Measurements from ENCODE around the gene IRGM.
"Not testable (repeated sequence)": the region's sequence is repeated elsewhere in the genome, so short reads cannot be mapped to it uniquely, and the experiment has no call there.

Gene IRGM, protein sequence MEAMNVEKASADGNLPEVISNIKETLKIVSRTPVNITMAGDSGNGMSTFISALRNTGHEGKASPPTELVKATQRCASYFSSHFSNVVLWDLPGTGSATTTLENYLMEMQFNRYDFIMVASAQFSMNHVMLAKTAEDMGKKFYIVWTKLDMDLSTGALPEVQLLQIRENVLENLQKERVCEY

DNA sequence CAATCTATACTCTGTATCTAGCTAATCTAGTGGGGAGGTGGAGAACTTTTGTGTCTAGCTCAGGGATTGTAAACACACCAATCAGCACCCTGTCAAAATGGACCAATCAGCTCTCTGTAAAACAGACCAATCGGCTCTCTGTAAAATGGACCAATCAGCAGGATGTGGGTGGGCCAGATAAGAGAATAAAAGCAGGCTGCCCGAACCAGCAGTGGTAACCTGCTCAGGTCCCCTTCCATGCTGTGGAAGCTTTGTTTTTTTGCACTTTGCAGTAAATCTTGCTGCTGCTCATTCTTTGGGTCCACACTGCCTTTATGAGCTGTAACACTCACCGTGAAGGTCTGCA is at the start of gene IRGM:
Gene IRGM (plus strand): TSS at position 214 of the 346 bp plus-strand sequence. CDS start 1,603 bp downstream, outside the sequence.
- peak; percentile 73 for DNase-seq

DNA sequence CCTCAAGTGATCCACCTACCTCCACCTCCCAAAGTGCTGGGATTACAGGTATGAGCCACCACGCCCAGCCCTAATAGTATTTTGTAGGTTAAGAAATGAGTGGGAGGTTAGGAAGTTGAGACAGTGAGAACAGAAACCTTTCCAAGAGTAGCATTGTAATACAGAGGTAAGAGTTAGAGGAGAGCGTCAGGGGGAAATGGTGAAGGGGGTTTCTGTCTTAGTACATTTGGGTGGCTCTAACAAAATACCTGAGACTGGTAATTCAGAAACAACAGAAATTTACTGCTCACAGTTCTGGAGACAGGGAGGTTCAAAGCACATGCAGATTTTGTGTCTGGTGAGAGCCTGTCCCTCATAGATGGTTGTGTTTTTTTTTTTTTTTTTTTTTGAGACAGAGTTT is 48.9 kb upstream of the IRGM start:
- DNase-seq, result no peak

DNA sequence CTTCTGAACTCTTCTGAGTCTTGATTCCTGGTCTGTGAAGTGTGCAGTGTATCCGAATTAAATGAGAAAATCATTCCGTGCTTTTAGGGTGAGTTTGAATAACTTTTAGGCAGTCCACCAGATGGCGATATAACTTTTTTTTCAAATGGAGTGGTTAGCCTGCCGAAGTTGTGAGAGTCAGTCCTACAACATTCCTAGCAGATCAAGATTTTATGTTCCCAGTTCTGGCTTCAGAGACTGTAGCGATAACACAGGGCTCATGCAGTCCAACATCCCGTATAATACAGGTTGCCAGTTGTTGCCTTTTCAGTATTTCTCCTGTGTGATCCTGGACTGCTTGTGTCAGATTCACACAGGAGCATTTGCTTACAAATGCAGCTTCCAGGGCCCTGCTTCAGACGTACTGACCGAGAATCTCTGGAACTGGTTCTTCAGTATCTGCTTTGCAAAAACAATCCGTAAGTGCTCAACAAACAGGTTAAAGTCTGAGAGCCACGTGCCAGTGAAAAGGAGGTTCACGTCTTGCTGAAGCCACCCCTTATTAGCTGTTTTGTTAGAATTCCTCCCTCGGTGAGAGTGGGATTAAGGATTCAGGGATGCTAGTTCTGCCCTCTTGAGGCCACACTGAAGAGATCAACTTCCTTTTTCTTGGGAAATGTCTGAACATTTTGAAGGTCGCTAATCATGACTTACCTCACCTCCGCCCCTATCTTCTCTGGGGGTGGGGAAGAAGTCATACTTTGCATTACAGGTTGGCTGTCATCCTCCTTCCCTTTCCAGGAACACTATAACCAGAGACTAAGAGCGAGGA is 45.0 kb upstream of the IRGM start:
- peak; percentile 69 for DNase-seq

- no peak for DNase-seq
Measured at GRCh38 chr5:150804388-150804787, 41.9 kb upstream of the IRGM start.

GRCh38 chr5:150809363-150809762 is 37.0 kb upstream of the IRGM start:
- no peak for DNase-seq

GRCh38 chr5:150815010-150815409 is 31.3 kb upstream of the IRGM start:
- DNase-seq, result no peak

DNA sequence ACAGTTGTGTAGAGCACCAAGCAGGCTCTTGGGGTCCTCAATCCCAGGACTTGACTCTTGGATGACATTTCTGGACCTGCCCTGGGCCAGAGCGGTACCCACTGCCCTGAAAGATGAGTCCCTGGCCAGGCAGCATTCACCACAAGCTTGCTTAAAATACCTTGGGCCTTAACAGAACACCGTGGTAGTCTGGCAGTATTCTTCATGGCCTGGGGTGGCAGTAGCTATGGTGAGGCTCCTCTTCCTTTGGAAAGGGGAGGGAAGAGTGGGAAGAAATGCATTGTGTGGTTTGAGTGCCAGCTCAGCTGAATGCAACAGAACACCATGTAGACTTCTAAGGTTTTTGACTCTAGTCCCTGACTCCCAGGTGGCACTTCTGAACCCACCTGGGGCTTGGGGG is 29.4 kb upstream of the IRGM start:
- no peak for DNase-seq

DNA sequence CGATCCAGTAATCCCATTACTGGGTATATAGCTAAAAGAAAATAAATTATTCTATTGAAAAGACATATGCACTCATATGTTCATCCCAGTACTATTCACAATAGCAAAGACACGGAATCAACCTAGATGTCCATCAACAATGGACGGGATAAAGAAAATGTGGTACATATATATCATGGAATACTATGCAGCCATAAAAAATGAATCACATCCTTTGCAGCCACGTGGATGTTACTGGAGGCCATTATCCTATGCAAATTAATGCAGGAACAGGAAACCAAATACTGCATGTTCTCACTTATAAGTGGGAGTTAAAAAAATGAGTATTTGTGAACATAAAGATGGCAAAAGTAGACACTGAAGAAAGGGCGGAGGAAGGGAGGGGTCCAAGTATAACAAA is 16.6 kb upstream of the IRGM start:
- DNase-seq, result no peak

DNA sequence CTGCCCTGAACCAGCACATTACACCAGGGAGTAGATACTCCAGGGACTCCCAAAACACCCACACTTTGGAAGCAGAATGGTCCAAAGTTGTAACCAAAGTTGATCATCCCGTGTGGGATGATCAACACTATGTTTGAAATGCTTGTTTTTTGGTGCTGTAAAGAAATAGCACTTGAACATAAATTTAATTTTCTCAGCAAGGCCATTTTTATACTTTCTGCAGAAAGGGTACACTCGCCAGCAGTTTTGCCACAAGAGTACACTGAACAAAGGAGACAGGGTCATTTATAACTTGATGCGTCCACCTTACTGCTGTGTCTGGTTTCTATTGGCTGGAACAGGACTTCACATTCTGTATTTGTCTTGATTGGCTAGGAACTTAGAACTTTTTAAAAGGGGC is 14.5 kb upstream of the IRGM start:
- DNase-seq, result not testable (repeated sequence)

- no peak for DNase-seq
Measured at GRCh38 chr5:150836064-150836463, 10.3 kb upstream of the IRGM start.

DNA sequence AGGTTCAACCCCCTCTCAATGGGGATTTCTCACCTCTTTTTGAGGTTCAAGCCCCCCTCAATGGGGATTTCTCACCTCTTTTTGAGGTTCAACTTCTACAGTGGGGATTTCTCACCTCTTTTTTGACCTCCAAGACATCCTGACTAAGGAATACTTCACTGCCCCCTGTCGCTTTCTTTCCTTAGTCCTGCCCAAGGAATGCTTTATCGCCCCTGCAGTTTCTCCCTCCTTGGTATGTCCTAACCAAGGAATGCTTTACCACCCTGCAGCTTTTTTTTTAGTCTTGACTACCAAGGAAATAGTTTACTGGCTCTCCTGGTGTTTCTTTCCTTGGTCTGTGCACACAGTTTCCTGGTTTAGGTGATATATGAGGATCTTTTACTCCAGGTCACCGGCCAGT is 9.6 kb upstream of the IRGM start:
- DNase-seq, result no peak

- not testable (repeated sequence) for DNase-seq
Measured at GRCh38 chr5:150845185-150845859, 999 bp upstream of the IRGM start.

DNA sequence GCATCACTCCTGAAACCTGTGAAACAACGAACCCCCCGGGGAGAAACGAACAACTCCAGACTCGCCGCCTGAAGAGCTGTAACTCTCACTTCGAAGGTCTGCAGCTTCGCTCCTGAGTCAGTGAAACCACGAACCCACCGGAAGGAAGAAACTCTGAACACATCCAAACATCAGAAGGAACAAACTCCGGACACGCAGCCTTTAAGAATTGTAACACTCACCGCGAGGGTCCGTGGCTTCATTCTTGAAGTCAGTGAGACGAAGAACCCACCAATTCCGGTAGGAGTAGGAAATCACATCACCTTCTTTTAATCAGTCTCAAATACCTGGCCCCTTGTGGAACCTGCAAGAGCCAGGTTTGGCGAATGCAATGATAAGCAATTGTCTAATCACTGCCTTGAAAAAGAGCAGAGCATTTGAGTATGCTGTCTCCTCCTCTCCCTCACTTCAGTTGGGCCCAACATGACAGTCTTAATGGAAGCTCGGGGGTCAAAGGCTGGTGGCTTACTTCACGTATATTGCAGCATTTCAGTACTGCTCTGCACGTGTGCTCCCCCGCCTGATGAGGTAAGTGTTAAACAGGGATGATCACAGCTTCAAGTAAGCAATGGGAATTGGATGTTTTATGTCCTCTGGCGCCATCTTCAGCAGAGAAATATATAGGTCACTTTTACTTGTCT is 473 bp downstream of the IRGM start:
- DNase-seq, result peak; percentile 86

DNA sequence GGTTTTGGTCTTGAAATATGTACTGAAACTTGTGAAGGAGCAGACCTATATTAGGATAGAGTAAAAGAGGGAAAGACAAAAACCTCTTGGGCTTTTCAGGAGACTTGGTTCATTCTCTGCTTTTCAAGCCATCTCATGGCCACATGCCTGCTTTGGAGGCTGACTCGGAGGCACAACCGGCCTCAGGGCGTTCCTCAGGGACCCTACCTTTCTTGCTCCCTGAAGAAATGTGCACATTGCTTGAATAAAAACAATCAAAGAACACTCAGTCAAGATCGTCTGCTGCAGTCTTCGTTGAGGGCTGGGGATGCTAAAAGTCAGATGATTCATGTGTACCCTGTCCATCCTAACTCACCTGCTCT is 994 bp downstream of the IRGM start:
- DNase-seq, result no peak

DNA sequence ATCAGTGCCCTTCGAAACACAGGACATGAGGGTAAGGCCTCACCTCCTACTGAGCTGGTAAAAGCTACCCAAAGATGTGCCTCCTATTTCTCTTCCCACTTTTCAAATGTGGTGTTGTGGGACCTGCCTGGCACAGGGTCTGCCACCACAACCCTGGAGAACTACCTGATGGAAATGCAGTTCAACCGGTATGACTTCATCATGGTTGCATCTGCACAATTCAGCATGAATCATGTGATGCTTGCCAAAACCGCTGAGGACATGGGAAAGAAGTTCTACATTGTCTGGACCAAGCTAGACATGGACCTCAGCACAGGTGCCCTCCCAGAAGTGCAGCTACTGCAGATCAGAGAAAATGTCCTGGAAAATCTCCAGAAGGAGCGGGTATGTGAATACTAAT is 1.9 kb downstream of the IRGM start:
- DNase-seq, result no peak

- DNase-seq, result no peak
Measured at GRCh38 chr5:150851039-150851438, 4.7 kb downstream of the IRGM start.

- no peak for DNase-seq
Measured at GRCh38 chr5:150853561-150853960, 7.2 kb downstream of the IRGM start.

DNA sequence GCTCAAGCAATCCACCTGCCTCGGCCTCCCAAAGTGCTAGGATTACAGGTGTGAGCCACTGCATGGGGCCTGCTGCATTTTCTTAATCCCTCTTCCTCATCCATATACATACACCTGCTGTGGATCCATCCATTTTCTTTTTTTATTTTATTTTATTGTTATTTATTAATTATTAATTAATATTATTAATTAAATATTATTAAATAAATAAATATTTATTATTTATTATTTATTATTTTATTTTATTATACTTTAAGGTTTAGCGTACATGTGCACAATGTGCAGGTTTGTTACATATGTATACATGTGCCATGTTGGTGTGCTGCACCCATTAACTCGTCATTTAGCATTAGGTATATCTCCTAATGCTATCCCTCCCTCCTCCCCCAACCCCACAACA is 10.4 kb downstream of the IRGM start:
- DNase-seq, result not testable (repeated sequence)

- DNase-seq, result no peak
Measured at GRCh38 chr5:150860246-150860821, 14.0 kb downstream of the IRGM start.

GRCh38 chr5:150862070-150862469 is 15.7 kb downstream of the IRGM start:
- DNase-seq, result no peak

- no peak for DNase-seq
Measured at GRCh38 chr5:150879358-150879757, 33.0 kb downstream of the IRGM start.

GRCh38 chr5:150895431-150896428 is 49.4 kb downstream of the IRGM start:
- DNase-seq, result no peak
